Glutamatergic neuron (in vitro differentiated cells): ENCODE data around the gene SERGEF. TPM values are rescaled to one million over a fixed set of nuclear protein-coding genes. Genes with fewer than 3 reads are reported as not detected.

Source experiments
- DNase-seq: peaks from one replicate; pipeline ENCODE4 v3.0.0; 2022
- H3K27ac Mint-ChIP-seq: one replicate; pipeline ENCODE4 v1.8.0; 2020; ENCODE audit warnings: mild to moderate bottlenecking, mixed read lengths, inconsistent platforms; ENCODE audit not compliant: unreplicated experiment
- H3K27me3 Mint-ChIP-seq: one replicate; pipeline ENCODE4 v1.8.0; 2020; ENCODE audit warnings: mild to moderate bottlenecking, moderate library complexity, mixed read lengths, inconsistent platforms; ENCODE audit not compliant: unreplicated experiment
- H3K36me3 Mint-ChIP-seq: one replicate; pipeline ENCODE4 v1.8.0; 2020; ENCODE audit warnings: mild to moderate bottlenecking, mixed read lengths, inconsistent platforms; ENCODE audit not compliant: unreplicated experiment
- H3K4me1 Mint-ChIP-seq: one replicate; pipeline ENCODE4 v1.8.0; 2020; ENCODE audit warnings: mild to moderate bottlenecking, low read depth, mixed read lengths, inconsistent platforms; ENCODE audit not compliant: unreplicated experiment
- H3K4me3 Mint-ChIP-seq: one replicate; pipeline ENCODE4 v1.8.0; 2020; ENCODE audit warnings: mild to moderate bottlenecking, mixed read lengths, inconsistent platforms; ENCODE audit not compliant: unreplicated experiment
- H3K9me3 Mint-ChIP-seq: one replicate; pipeline ENCODE4 v1.8.0; 2020; ENCODE audit warnings: mild to moderate bottlenecking, moderate library complexity, mixed read lengths, inconsistent platforms; ENCODE audit not compliant: unreplicated experiment
- total RNA-seq: library from RNA; stranded (reverse); fragmentation: NEBNext Ultra II Directional; extraction: Animal tissue kit (Norgen Biotek cat#: 25700); gene quantifications from one replicate; pipeline ENCODE4 v1.2.1, GENCODE V29; 2021; ENCODE audit not compliant: unreplicated experiment
- TF ChIP-seq, protein P1 (sequence below): fragments of 200-600 bp; sonication (generic); IDR thresholded peaks from one replicate; pipeline ENCODE4 v1.5.0; 2021; ENCODE audit not compliant: partially characterized antibody, unreplicated experiment

SERGEF gene
- total RNA-seq, 1 donor from 2014 or later: 42.5 TPM

DNA sequence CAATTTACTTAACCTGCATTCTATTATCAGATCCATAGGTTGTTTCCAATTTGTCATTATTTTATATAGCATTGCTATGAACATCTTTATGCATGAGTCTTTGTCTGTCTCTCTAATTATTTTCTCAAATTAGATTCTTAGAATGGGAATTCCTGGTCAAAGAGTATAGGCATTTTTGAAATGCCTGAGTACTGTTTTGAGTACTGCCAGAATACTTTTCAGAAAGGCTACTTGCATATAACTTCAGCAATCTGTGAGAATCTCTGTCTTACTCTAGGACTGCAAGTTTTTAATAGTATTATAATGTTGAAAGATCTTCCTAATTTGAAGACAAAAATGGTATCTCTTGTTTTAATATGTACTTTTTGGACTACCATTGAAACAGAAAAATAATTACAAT, 221.7 kb downstream of the SERGEF start:
- no peak for DNase-seq
- Mint-ChIP-seq H3K27me3 (peaks cover 9% of the 10 kb centered on the region), H3K36me3 (peaks cover 9% of the 10 kb centered on the region), H3K9me3 (peaks cover 1% of the 10 kb centered on the region), H3K4me3 (no peak overlapping the region), H3K4me1 (no peaks in the 10 kb centered on the region), H3K27ac (no peak overlapping the region)
- TF ChIP-seq, protein P1, sequence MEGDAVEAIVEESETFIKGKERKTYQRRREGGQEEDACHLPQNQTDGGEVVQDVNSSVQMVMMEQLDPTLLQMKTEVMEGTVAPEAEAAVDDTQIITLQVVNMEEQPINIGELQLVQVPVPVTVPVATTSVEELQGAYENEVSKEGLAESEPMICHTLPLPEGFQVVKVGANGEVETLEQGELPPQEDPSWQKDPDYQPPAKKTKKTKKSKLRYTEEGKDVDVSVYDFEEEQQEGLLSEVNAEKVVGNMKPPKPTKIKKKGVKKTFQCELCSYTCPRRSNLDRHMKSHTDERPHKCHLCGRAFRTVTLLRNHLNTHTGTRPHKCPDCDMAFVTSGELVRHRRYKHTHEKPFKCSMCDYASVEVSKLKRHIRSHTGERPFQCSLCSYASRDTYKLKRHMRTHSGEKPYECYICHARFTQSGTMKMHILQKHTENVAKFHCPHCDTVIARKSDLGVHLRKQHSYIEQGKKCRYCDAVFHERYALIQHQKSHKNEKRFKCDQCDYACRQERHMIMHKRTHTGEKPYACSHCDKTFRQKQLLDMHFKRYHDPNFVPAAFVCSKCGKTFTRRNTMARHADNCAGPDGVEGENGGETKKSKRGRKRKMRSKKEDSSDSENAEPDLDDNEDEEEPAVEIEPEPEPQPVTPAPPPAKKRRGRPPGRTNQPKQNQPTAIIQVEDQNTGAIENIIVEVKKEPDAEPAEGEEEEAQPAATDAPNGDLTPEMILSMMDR: no peak

DNA sequence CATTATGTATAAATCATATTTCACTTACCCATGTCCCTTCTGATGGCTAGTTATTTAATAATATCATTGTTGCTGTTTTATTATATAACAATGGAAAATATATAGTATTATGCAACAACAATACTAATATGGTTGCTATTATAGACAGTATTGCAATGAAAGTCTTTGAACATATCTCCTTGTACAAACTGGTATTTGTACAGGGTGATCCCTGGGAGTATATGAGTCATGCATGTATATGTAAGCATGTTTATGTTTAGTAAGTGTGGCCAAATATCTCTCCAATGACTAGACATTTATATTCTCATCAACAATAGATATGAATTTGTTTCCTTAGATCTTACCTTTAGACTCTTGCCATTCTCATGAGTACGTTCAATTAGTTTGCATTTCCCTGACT, 222.4 kb downstream of the SERGEF start:
- DNase-seq: no peak
- Mint-ChIP-seq H3K9me3 (peaks cover 1% of the 10 kb centered on the region), H3K27ac (no peak overlapping the region), H3K4me1 (no peaks in the 10 kb centered on the region), H3K36me3 (peaks cover 14% of the 10 kb centered on the region), H3K4me3 (no peak overlapping the region), H3K27me3 (peaks cover 11% of the 10 kb centered on the region)
- TF ChIP-seq, protein P1: no peak

DNA sequence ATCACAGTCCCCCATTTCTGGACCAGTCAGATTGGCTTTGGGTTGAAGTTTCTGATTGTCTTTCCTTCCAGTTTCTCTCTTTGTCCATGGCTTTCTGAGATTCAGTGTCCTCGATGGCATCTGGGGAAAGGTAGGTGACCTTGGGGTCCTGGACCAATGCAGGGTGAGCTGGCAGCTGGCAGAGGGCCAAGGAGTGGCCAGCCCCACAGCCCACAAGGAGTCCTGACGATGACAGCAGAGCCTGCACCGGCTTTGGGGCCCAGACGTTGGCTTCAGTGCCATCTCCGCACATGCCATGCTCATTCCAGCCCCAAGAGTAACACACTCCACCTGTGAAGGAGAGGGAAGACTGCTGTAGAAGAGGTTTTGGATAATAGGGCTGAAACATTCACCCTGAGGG, 224.8 kb downstream of the SERGEF start:
- Mint-ChIP-seq H3K27ac (no peak overlapping the region), H3K4me1 (no peaks in the 10 kb centered on the region), H3K4me3 (no peak overlapping the region), H3K9me3 (no peaks in the 10 kb centered on the region), H3K27me3 (peaks cover 8% of the 10 kb centered on the region), H3K36me3 (peaks cover 17% of the 10 kb centered on the region)
- TF ChIP-seq, protein P1: no peak
- no peak for DNase-seq

DNA sequence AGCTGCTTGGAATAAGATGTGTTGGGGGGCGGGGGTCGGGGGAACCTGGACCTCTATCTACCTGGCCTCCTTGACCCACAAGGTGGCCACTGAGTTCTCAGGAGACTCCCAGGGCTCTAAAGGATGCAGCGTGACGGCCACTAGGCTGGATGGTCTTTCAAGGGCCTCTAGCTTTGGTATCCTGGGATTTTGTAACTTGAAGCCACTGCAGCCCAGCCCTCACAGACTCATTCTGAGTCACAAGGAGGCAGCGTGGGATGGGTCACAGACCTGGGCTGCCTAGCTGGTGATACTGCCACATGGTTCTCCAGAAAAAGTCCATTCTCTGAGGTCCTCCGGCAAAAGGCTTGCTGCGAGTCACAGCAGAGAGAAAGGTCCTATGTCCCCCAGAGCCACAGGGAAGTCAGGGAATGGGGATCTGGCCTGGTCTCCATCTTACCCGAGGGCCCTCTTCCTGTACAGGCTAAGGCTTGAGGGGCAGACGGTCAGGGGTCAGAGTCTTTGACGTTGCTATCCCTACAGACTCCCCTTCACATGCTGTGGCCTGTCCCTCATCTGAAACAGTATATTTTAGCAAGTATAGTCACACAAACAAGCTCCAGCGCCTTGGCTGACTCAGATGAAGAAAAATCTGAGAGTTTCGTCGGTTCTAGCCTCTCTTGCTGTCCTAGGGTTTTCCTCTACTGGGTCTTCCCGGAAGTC, 225.9 kb downstream of the SERGEF start:
- H3K9me3 Mint-ChIP-seq: no peaks in the 10 kb centered on the region
- H3K4me1 Mint-ChIP-seq: no peaks in the 10 kb centered on the region
- TF ChIP-seq, protein P1: no peak
- no peak overlapping the region for H3K4me3 Mint-ChIP-seq
- peaks cover 8% of the 10 kb centered on the region for H3K27me3 Mint-ChIP-seq
- no peak overlapping the region for H3K27ac Mint-ChIP-seq
- H3K36me3 Mint-ChIP-seq: peaks cover 17% of the 10 kb centered on the region
- no peak for DNase-seq

DNA sequence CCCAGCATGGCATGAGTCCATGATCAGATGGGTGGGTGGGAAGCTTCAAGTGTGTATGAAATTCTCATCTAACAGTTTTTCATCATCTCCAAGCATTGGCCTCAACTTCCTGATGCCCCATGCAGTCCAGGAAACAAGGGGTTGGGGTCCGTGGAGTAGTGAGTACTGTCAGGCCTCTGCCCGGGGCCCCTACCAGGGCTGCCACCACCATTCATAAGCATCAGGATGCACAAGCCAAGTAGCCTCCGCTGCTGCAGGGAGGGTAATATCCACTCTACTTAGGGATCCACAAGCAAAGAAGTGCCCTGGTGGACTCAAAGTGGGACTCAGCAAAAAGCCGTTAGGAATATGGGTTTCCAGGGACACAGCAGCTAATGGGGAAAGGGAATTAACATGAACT, 229.0 kb downstream of the SERGEF start:
- DNase-seq: no peak
- Mint-ChIP-seq H3K4me3 (no peak overlapping the region), H3K9me3 (no peaks in the 10 kb centered on the region), H3K27ac (no peak overlapping the region), H3K36me3 (peaks cover 13% of the 10 kb centered on the region), H3K4me1 (peaks cover 3% of the 10 kb centered on the region), H3K27me3 (peaks cover 8% of the 10 kb centered on the region)
- TF ChIP-seq, protein P1: no peak
